ENCODE data around the gene STK17A.

The STK17A gene

DNA sequence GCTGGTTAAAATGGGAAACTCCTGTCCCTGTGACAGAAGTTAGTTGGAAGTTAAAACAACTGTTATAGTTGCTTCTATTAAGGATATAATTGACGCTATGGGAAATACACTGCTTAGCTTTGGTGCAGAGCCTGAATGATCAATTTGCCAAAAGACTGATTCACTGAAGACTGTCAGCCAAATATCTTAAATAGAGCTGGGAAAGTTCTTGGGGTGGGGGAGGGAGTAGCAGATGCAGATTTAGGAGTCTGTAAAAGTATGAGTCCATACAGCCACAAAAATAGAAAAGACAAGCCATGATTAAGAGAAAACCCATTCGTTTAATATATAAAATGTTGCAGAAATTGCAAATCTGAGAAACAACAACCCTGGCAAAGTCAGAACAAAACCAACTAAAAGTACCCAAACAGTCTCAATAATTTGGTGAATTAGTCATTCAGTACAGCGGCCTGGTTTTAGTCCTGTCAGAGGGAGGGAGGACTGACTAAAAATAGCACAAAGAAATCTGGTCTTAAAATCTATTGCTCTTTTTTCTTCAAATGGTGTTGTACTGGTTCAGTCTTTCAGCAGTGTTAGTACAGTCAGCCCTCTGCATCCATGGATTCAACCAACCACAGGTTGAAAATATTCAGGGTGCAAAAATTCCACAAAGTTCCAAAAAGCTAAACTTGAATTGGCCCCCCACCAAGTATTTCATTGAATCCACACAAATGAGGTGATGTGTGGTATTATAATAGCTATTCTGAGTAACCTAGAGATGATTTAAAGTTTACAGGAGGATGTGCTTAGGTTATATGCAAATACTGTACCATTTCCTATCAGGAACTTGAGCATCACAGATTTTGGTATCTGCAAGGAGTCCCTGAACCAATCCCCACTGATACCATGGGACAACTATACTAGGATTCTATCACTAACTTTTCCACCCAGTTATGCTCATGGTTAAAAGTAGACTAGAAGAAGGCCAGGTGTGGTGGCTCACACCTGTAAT, 30.0 kb downstream of the STK17A start:
- DNase-seq (ENCODE audit: insufficient read length, low spot score) (no peak), FAIRE-seq (no peak)
- TF ChIP-seq CTCF (IDR thresholded peaks at IDR 0.05; ENCODE audit: insufficient read depth, missing control alignments), result no peak

GRCh38 chr7:43615558-43616145, 32.7 kb downstream of the STK17A start:
- FAIRE-seq (no peak), DNase-seq (ENCODE audit: insufficient read length, low spot score) (no peak)
- TF ChIP-seq CTCF (IDR thresholded peaks at IDR 0.05; ENCODE audit: insufficient read depth, missing control alignments), result no peak

DNA sequence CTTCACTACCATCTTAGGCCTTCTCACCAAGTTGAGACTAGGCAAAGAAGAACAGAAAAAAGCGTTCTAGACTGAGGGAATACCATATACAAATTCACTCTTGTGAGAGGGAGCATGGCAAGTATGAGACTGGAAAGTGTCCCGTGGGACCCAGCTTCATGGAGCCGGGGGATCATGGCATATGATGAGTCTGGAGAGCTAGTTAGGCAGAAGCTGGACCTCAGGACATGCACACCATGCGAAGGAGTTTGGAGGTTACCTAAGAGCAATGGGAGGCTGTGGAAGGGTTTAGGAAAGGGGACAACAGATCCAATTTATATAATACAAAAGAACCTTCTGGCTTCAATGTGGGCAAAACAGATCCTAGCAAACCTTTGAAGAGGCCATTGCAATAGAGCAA, 34.1 kb downstream of the STK17A start:
- DNase-seq (ENCODE audit: insufficient read length, low spot score), result no peak
- no peak for FAIRE-seq
- no peak for TF ChIP-seq CTCF (IDR thresholded peaks at IDR 0.05; ENCODE audit: insufficient read depth, missing control alignments)

DNA sequence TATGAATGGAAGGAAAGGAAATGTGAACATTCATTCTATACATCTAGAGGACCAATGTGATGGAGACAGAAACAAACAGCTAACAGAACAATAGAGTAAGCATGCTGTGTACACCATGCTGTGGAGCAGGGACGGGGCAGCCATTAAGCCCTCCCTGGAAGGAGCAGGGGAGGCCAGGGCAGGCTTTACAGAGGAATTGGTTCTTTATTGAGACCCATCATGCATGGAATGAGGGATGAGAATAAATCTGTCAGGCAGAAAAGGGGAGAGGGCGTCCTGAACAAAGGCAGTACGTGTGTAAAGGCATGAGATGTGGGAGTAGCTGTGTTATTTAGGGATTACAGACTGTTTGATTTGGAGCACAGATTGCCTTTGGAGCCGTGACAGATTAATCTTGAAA, 35.2 kb downstream of the STK17A start:
- DNase-seq (ENCODE audit: insufficient read length, low spot score) (no peak), FAIRE-seq (no peak)
- no peak for TF ChIP-seq CTCF (IDR thresholded peaks at IDR 0.05; ENCODE audit: insufficient read depth, missing control alignments)

DNA sequence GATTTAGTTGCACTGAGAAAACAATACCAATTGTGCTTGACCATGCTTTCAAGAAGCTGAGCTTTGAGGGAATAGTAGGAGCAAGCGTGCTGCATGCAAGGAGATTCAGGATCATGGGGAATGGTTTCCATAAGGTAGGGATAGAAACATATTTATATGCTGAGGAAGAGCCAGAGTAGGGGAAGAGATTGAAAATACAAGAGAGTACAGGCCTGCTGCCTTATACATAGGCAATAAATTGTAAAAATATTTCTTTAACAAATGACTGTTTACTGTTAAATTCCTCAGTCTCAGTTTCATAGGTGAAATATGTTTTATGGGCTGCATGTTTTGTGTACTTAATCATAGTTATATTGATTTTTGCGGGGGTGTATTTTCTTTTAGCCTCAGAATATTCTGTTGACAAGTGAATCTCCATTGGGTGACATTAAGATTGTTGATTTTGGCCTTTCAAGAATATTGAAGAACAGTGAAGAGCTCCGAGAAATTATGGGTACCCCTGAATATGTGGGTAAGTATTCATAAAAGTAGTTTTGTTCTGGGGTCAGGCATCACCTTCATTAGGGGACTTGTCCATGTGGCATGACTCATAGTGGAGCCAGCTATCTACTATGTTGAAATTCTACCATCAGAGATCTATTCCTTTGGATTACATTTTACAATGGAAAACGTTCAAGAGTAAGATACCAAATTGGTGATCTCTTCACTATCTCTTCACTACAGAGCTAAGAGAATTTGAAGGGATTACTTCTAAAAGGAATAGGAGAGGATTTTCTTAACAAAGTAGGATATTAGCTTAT, 36.5 kb downstream of the STK17A start:
- FAIRE-seq, result peak; percentile 61
- no peak for TF ChIP-seq CTCF (IDR thresholded peaks at IDR 0.05; ENCODE audit: insufficient read depth, missing control alignments)
- no peak for DNase-seq (ENCODE audit: insufficient read length, low spot score)

DNA sequence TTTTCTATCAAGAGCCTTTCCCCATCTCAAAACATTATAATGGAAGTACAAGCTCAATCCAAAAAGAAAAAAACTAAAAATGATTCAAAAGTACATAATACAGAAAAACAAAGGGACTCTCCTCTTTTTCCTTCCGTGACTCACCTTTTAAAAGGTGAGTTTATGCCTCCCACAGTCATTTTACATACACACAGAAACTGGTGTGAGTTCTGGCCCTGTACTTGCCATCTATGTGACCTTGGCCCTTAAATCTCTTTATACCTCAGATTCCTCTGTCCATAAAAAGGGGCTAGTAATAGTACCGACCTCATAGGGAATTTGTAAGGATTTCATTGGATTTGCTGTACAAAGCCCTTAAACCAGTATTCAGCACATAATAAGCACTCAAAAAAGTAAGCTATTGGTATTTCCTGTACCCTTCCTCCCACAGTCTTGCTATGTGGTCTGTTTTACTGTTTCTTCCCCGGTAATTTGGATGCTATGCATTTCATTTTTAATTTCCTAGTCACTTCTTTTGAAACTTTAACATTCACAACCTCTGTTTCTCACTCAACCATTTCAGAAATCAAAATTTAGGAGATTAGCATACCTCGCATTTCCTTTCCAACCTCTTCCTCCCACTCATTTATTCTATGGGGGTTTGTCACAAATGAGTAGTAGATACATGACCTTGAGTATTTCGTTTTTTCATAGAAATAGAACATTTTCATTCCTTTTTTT, 39.0 kb downstream of the STK17A start:
- no peak for DNase-seq (ENCODE audit: insufficient read length, low spot score)
- FAIRE-seq, result no peak
- no peak for TF ChIP-seq CTCF (IDR thresholded peaks at IDR 0.05; ENCODE audit: insufficient read depth, missing control alignments)
